ENCODE measurements around the gene CDH20. TPM values are rescaled to one million over a fixed set of nuclear protein-coding genes. Genes with fewer than 3 reads are reported as not detected.

CDH20 gene
- polyA plus RNA-seq, 2 of the 4 experiments (the other 2 are of a cell fraction): not detected

GRCh38 chr18:61371111-61371510, 37.9 kb downstream of the CDH20 start:
- WGBS (ENCODE audit: missing lambda C conversion rate): 24% methylated on average over 2 of the region's 2 CpGs
- CTCF ChIA-PET: no interaction called here
- ATAC-seq (no peak), FAIRE-seq (no peak), DNase-seq (ENCODE audit: low read depth in 1 of 2, low spot score in 1 of 2) (no peak)
- TF ChIP-seq RNF2 (IDR thresholded peaks at IDR 0.05; ENCODE audit: borderline replicate concordance, low read depth) (no peak), HMGXB4 (CRISPR knock-in tag; IDR thresholded peaks at IDR 0.05; ENCODE audit: borderline replicate concordance) (no peak)
- H3K27ac ChIP-seq: no peak overlapping the region
- no peaks in the 10 kb centered on the region for H3K9me3 ChIP-seq
- H3K4me1 ChIP-seq: no peaks in the 10 kb centered on the region
- H3K4me3 ChIP-seq: no peak overlapping the region
- H3K4me2 ChIP-seq: no peak overlapping the region
- POLR2A ChIA-PET: no interaction called here

DNA sequence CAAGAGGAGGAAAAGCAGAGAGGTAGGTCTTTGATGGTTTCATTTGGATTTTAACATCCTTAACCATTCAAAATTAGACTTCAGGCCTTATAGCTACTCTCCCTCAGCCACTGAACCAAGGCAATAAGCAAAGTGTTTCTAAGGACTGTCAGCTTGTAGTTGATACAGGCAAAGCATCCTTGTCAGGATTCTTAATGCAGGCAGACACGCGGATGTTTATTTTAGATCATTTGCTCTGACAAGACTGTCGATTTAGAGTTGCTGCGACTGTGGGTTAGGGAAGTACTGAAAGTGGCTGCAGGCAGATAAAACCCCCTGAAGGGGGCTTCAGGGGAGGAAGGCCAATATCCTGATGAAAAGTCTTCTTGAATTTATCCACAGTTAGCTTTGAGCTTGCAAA, 46.6 kb downstream of the CDH20 start:
- WGBS (ENCODE audit: missing lambda C conversion rate): 54% methylated on average over 4 of the region's 4 CpGs
- POLR2A ChIA-PET: no interaction called here
- FAIRE-seq: no peak
- no peak for ATAC-seq
- H3K27ac ChIP-seq: no peak overlapping the region
- H3K4me1 ChIP-seq: no peaks in the 10 kb centered on the region
- H3K4me2 ChIP-seq: no peak overlapping the region
- no peak for DNase-seq (ENCODE audit: low read depth in 1 of 2, low spot score in 1 of 2)
- TF ChIP-seq, protein P1, sequence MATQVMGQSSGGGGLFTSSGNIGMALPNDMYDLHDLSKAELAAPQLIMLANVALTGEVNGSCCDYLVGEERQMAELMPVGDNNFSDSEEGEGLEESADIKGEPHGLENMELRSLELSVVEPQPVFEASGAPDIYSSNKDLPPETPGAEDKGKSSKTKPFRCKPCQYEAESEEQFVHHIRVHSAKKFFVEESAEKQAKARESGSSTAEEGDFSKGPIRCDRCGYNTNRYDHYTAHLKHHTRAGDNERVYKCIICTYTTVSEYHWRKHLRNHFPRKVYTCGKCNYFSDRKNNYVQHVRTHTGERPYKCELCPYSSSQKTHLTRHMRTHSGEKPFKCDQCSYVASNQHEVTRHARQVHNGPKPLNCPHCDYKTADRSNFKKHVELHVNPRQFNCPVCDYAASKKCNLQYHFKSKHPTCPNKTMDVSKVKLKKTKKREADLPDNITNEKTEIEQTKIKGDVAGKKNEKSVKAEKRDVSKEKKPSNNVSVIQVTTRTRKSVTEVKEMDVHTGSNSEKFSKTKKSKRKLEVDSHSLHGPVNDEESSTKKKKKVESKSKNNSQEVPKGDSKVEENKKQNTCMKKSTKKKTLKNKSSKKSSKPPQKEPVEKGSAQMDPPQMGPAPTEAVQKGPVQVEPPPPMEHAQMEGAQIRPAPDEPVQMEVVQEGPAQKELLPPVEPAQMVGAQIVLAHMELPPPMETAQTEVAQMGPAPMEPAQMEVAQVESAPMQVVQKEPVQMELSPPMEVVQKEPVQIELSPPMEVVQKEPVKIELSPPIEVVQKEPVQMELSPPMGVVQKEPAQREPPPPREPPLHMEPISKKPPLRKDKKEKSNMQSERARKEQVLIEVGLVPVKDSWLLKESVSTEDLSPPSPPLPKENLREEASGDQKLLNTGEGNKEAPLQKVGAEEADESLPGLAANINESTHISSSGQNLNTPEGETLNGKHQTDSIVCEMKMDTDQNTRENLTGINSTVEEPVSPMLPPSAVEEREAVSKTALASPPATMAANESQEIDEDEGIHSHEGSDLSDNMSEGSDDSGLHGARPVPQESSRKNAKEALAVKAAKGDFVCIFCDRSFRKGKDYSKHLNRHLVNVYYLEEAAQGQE (IDR thresholded peaks at IDR 0.05): no peak
- TF ChIP-seq ZSCAN20 (CRISPR knock-in tag; IDR thresholded peaks at IDR 0.05) (no peak), CHD2 (IDR thresholded peaks at IDR 0.05; ENCODE audit: low read length, partially characterized antibody) (no peak), JUNB (IDR thresholded peaks at IDR 0.05) (no peak), TP53 (CRISPR knock-in tag; IDR thresholded peaks at IDR 0.05) (no peak), SREBF2 (IDR thresholded peaks at IDR 0.05) (no peak), SMC3 (IDR thresholded peaks at IDR 0.05) (no peak), FOSL2 (IDR thresholded peaks at IDR 0.05) (no peak), FOSL2 (CRISPR knock-in tag; IDR thresholded peaks at IDR 0.05) (no peak), NR3C1 (IDR thresholded peaks at IDR 0.05) (no peak), ZC3H11A (IDR thresholded peaks at IDR 0.05) (no peak), ZNF302 (CRISPR knock-in tag; IDR thresholded peaks at IDR 0.05) (no peak)
- TF ChIP-seq, protein P2, sequence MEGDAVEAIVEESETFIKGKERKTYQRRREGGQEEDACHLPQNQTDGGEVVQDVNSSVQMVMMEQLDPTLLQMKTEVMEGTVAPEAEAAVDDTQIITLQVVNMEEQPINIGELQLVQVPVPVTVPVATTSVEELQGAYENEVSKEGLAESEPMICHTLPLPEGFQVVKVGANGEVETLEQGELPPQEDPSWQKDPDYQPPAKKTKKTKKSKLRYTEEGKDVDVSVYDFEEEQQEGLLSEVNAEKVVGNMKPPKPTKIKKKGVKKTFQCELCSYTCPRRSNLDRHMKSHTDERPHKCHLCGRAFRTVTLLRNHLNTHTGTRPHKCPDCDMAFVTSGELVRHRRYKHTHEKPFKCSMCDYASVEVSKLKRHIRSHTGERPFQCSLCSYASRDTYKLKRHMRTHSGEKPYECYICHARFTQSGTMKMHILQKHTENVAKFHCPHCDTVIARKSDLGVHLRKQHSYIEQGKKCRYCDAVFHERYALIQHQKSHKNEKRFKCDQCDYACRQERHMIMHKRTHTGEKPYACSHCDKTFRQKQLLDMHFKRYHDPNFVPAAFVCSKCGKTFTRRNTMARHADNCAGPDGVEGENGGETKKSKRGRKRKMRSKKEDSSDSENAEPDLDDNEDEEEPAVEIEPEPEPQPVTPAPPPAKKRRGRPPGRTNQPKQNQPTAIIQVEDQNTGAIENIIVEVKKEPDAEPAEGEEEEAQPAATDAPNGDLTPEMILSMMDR (IDR thresholded peaks at IDR 0.05): no peak
- no peaks in the 10 kb centered on the region for H3K9me3 ChIP-seq
- H3K4me3 ChIP-seq: no peak overlapping the region
- CTCF ChIA-PET: interaction anchor here (0.6 kb wide), 1 partner anchor 284 kb away, joined by 4 read pairs; no protein-coding TSS in a partner anchor

DNA sequence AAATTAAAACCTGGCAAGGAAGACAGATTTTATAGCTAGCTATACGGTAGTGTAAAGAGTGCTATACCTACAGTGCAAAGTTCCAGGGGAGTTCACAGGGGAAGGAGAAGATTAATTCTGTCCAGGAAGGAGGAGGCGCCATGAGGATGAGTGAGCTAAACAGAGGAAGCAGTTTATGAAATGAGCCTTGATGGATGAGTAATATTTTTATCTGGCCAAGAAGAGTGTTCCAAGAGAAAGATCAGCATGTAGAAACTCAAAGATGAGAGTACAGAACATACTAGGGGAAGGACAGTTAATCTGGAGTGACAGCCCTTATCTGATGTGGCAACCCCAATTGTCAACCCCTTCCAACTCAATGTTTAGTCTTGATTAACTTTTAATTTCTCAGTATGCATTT, 54.8 kb downstream of the CDH20 start:
- FAIRE-seq: no peak
- CTCF ChIA-PET: interaction anchor here (0.7 to 1.6 kb wide), 2 partner anchors 10 to 314 kb away, joined by 3 read pairs; no protein-coding TSS in a partner anchor
- H3K4me2 ChIP-seq: no peak overlapping the region
- POLR2A ChIA-PET: no interaction called here
- no peak overlapping the region for H3K27ac ChIP-seq
- H3K4me1 ChIP-seq: no peaks in the 10 kb centered on the region
- no peak for DNase-seq (ENCODE audit: low read depth in 1 of 2, low spot score in 1 of 2)
- TF ChIP-seq POLR2AphosphoS2 (conservative IDR thresholded peaks at IDR 0.05; ENCODE audit: low read length) (no peak), ZC3H11A (IDR thresholded peaks at IDR 0.05) (no peak), ZNF302 (CRISPR knock-in tag; IDR thresholded peaks at IDR 0.05) (no peak), CHD4 (IDR thresholded peaks at IDR 0.05; ENCODE audit: borderline replicate concordance) (no peak), CBX2 (IDR thresholded peaks at IDR 0.05; ENCODE audit: borderline replicate concordance, low read depth) (no peak), JUNB (IDR thresholded peaks at IDR 0.05) (no peak), KDM1A (IDR thresholded peaks at IDR 0.05; ENCODE audit: low read depth) (no peak), ZFP36 (IDR thresholded peaks at IDR 0.05; ENCODE audit: borderline replicate concordance, partially characterized antibody) (no peak), ZSCAN20 (CRISPR knock-in tag; IDR thresholded peaks at IDR 0.05) (no peak), RFX5 (IDR thresholded peaks at IDR 0.05) (no peak)
- WGBS (ENCODE audit: missing lambda C conversion rate): 16% methylated on average over 2 of the region's 2 CpGs
- ATAC-seq: no peak
- no peak overlapping the region for H3K4me3 ChIP-seq
- H3K9me3 ChIP-seq: no peaks in the 10 kb centered on the region

Data from A549 (cell line).